ENCODE measurements around the gene CACNA1I. TPM values are rescaled to one million over a fixed set of nuclear protein-coding genes. Genes with fewer than 3 reads are reported as not detected.
A peak's percentile ranks its signal among the peaks of the same experiment; 100 is the strongest.

The CACNA1I gene
- total RNA-seq, 2 donors from 2014 or later: 0.69 to 1.0 TPM

GRCh38 chr22:39634530-39635405 is 64.2 kb downstream of the CACNA1I start:
- H3K9ac ChIP-seq (ENCODE audit: low read depth in 2 of 2, low read length in 2 of 2): no peak overlapping the region
- no peak overlapping the region for H3K4me3 ChIP-seq
- DNase-seq: peak; percentile 63
- no peaks in the 10 kb centered on the region for H3K36me3 ChIP-seq
- no peak for TF ChIP-seq CTCF (IDR thresholded peaks at IDR 0.05)
- intact Hi-C loops (cut with DNase I): no loop called here
- no peak overlapping the region for H3K27ac ChIP-seq
- no peaks in the 10 kb centered on the region for H3K4me1 ChIP-seq
- no peaks in the 10 kb centered on the region for H3K27me3 ChIP-seq
- H3K9me3 ChIP-seq: no peaks in the 10 kb centered on the region

- no peak for DNase-seq
- no peak overlapping the region for H3K27ac ChIP-seq
- H3K9ac ChIP-seq (ENCODE audit: low read depth in 2 of 2, low read length in 2 of 2): no peak overlapping the region
- H3K4me1 ChIP-seq: no peaks in the 10 kb centered on the region
- no peak overlapping the region for H3K4me3 ChIP-seq
- no peaks in the 10 kb centered on the region for H3K9me3 ChIP-seq
- intact Hi-C loops (cut with DNase I): no loop called here
- no peaks in the 10 kb centered on the region for H3K36me3 ChIP-seq
- H3K27me3 ChIP-seq: no peaks in the 10 kb centered on the region
- TF ChIP-seq CTCF (IDR thresholded peaks at IDR 0.05): no peak
Observed at GRCh38 chr22:39635719-39636118, 65.2 kb downstream of the CACNA1I start.

GRCh38 chr22:39638958-39639357 is 68.4 kb downstream of the CACNA1I start:
- intact Hi-C loops (cut with DNase I): no loop called here
- DNase-seq: no peak

GRCh38 chr22:39641660-39642310 is 71.2 kb downstream of the CACNA1I start:
- Histone ChIP-seq H3K4me1 (no peaks in the 10 kb centered on the region), H3K9ac (ENCODE audit: low read depth in 2 of 2, low read length in 2 of 2) (no peak overlapping the region), H3K36me3 (no peaks in the 10 kb centered on the region), H3K9me3 (no peaks in the 10 kb centered on the region), H3K4me3 (no peak overlapping the region), H3K27ac (no peak overlapping the region), H3K27me3 (no peaks in the 10 kb centered on the region)
- DNase-seq: no peak
- intact Hi-C loops (cut with DNase I): no loop called here
- no peak for TF ChIP-seq CTCF (IDR thresholded peaks at IDR 0.05)

More at GRCh38 chr22:39638958-39639357, 68.4 kb downstream of the CACNA1I start:
- Histone ChIP-seq H3K27ac (no peak overlapping the region), H3K27me3 (no peaks in the 10 kb centered on the region), H3K4me1 (no peaks in the 10 kb centered on the region), H3K4me3 (no peak overlapping the region), H3K36me3 (no peaks in the 10 kb centered on the region), H3K9ac (ENCODE audit: low read depth in 2 of 2, low read length in 2 of 2) (no peak overlapping the region), H3K9me3 (no peaks in the 10 kb centered on the region)
- no peak for TF ChIP-seq CTCF (IDR thresholded peaks at IDR 0.05)

GRCh38 chr22:39643311-39644083 is 72.9 kb downstream of the CACNA1I start:
- H3K9me3 ChIP-seq: no peaks in the 10 kb centered on the region
- no peaks in the 10 kb centered on the region for H3K27me3 ChIP-seq
- no peaks in the 10 kb centered on the region for H3K36me3 ChIP-seq
- intact Hi-C loops (cut with DNase I): no loop called here
- H3K4me1 ChIP-seq: no peaks in the 10 kb centered on the region
- no peak overlapping the region for H3K27ac ChIP-seq
- H3K9ac ChIP-seq (ENCODE audit: low read depth in 2 of 2, low read length in 2 of 2): no peak overlapping the region
- no peak for TF ChIP-seq CTCF (IDR thresholded peaks at IDR 0.05)
- DNase-seq: no peak
- no peak overlapping the region for H3K4me3 ChIP-seq
